Glutamatergic neuron (in vitro differentiated cells): ENCODE data around the gene EIF4E2. TPM values are rescaled to one million over a fixed set of nuclear protein-coding genes. Genes with fewer than 3 reads are reported as not detected.

Source experiments
- DNase-seq: peaks from one replicate; pipeline ENCODE4 v3.0.0; 2022
- H3K27ac Mint-ChIP-seq: one replicate; pipeline ENCODE4 v1.8.0; 2020; ENCODE audit warnings: mild to moderate bottlenecking, mixed read lengths, inconsistent platforms; ENCODE audit not compliant: unreplicated experiment
- H3K27me3 Mint-ChIP-seq: one replicate; pipeline ENCODE4 v1.8.0; 2020; ENCODE audit warnings: mild to moderate bottlenecking, moderate library complexity, mixed read lengths, inconsistent platforms; ENCODE audit not compliant: unreplicated experiment
- H3K36me3 Mint-ChIP-seq: one replicate; pipeline ENCODE4 v1.8.0; 2020; ENCODE audit warnings: mild to moderate bottlenecking, mixed read lengths, inconsistent platforms; ENCODE audit not compliant: unreplicated experiment
- H3K4me1 Mint-ChIP-seq: one replicate; pipeline ENCODE4 v1.8.0; 2020; ENCODE audit warnings: mild to moderate bottlenecking, low read depth, mixed read lengths, inconsistent platforms; ENCODE audit not compliant: unreplicated experiment
- H3K4me3 Mint-ChIP-seq: one replicate; pipeline ENCODE4 v1.8.0; 2020; ENCODE audit warnings: mild to moderate bottlenecking, mixed read lengths, inconsistent platforms; ENCODE audit not compliant: unreplicated experiment
- H3K9me3 Mint-ChIP-seq: one replicate; pipeline ENCODE4 v1.8.0; 2020; ENCODE audit warnings: mild to moderate bottlenecking, moderate library complexity, mixed read lengths, inconsistent platforms; ENCODE audit not compliant: unreplicated experiment
- CTCF ChIP-seq: fragments of 200-600 bp; sonication (generic); IDR thresholded peaks from one replicate; pipeline ENCODE4 v1.5.0; 2021; ENCODE audit not compliant: partially characterized antibody, unreplicated experiment
- total RNA-seq: library from RNA; stranded (reverse); fragmentation: NEBNext Ultra II Directional; extraction: Animal tissue kit (Norgen Biotek cat#: 25700); gene quantifications from one replicate; pipeline ENCODE4 v1.2.1, GENCODE V29; 2021; ENCODE audit not compliant: unreplicated experiment

The EIF4E2 gene
- total RNA-seq, 1 donor from 2014 or later = 82.9 TPM

GRCh38 chr2:232604535-232604934 lies 54.0 kb downstream of the EIF4E2 start:
- peaks cover 6% of the 10 kb centered on the region for H3K27me3 Mint-ChIP-seq
- H3K4me1 Mint-ChIP-seq = no peaks in the 10 kb centered on the region
- no peak for DNase-seq
- TF ChIP-seq CTCF = no peak
- no peaks in the 10 kb centered on the region for H3K36me3 Mint-ChIP-seq
- H3K4me3 Mint-ChIP-seq = no peak overlapping the region
- H3K9me3 Mint-ChIP-seq = no peaks in the 10 kb centered on the region
- no peak overlapping the region for H3K27ac Mint-ChIP-seq

- TF ChIP-seq CTCF = no peak
These were observed 56.5 kb downstream of the EIF4E2 start for GRCh38 chr2:232607011-232607410.

GRCh38 chr2:232609607-232610006 lies 59.1 kb downstream of the EIF4E2 start:
- Mint-ChIP-seq H3K27me3 (peaks cover 6% of the 10 kb centered on the region), H3K36me3 (no peaks in the 10 kb centered on the region), H3K4me1 (no peaks in the 10 kb centered on the region), H3K4me3 (no peak overlapping the region), H3K27ac (no peak overlapping the region), H3K9me3 (peaks cover 4% of the 10 kb centered on the region)
- no peak for TF ChIP-seq CTCF
- DNase-seq = no peak

More at GRCh38 chr2:232607011-232607410, 56.5 kb downstream of the EIF4E2 start:
- Mint-ChIP-seq H3K27me3 (peaks cover 6% of the 10 kb centered on the region), H3K4me3 (no peak overlapping the region), H3K36me3 (no peaks in the 10 kb centered on the region), H3K27ac (no peak overlapping the region), H3K4me1 (no peaks in the 10 kb centered on the region), H3K9me3 (peaks cover 1% of the 10 kb centered on the region)
- DNase-seq = no peak

GRCh38 chr2:232610081-232610480 lies 59.6 kb downstream of the EIF4E2 start:
- H3K27me3 Mint-ChIP-seq = peaks cover 6% of the 10 kb centered on the region

GRCh38 chr2:232611061-232611460 lies 60.6 kb downstream of the EIF4E2 start:
- H3K27me3 Mint-ChIP-seq = peaks cover 5% of the 10 kb centered on the region
- TF ChIP-seq CTCF = no peak
- H3K9me3 Mint-ChIP-seq = peaks cover 4% of the 10 kb centered on the region
- no peak overlapping the region for H3K27ac Mint-ChIP-seq
- H3K36me3 Mint-ChIP-seq = no peaks in the 10 kb centered on the region
- DNase-seq = no peak
- H3K4me3 Mint-ChIP-seq = no peak overlapping the region
- H3K4me1 Mint-ChIP-seq = no peaks in the 10 kb centered on the region

More at GRCh38 chr2:232610081-232610480, 59.6 kb downstream of the EIF4E2 start:
- no peaks in the 10 kb centered on the region for H3K4me1 Mint-ChIP-seq
- H3K4me3 Mint-ChIP-seq = no peak overlapping the region
- H3K36me3 Mint-ChIP-seq = no peaks in the 10 kb centered on the region
- DNase-seq = no peak
- peaks cover 4% of the 10 kb centered on the region for H3K9me3 Mint-ChIP-seq
- no peak for TF ChIP-seq CTCF
- no peak overlapping the region for H3K27ac Mint-ChIP-seq
